Renal cortical epithelial cell (primary cell): ENCODE results near the gene ZNF524. TPM values are rescaled to one million over a fixed set of nuclear protein-coding genes. Genes with fewer than 3 reads are reported as not detected.
"Not testable (repeated sequence)": the region's sequence is repeated elsewhere in the genome, so short reads cannot be mapped to it uniquely, and the experiment has no call there.

Experiments
- DNase-seq: peaks from one replicate; pipeline ENCODE4 v3.0.0-alpha.2; 2011; ENCODE audit warnings: low read depth
- total RNA-seq: library from RNA; depleted of rRNA; stranded (reverse); fragments of >200 nt; gene quantifications from 2 replicates; pipeline ENCODE4 v1.2.3, GENCODE V29; 2014

The ZNF524 gene
- total RNA-seq, 1 donor from 2014 or later = 9.3 TPM

DNA sequence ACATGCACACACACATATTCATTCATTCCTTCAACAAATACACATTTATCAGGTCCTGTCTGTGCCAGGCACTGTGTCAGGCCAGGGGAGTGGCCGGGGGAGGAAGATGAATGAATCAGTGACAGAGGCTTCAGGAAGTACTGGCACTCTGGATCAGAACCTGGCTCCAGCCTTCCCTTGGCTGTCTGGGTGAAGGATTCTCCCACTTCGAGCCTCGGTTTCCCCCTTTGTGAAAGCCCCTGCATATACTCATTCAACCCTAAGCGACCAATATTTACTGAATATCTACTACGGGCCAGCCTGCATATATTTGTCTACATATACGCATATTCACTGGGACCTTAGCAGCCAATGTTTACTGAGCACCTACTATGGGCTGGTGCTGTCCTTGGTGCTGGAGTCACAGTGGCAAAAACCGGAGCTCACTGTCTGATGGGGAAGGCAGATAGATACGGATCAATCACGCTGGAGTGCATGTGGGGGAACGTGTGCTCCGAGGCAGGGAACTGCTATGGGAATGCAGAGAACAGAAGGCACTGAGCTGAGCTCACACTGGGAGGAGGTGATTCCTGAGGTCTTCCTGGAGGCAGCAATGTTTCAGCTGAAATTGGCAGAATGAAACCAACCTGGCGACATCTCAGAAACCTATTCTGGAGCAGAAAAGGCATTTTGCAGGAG, 18.8 kb upstream of the ZNF524 start:
- DNase-seq = no peak

DNA sequence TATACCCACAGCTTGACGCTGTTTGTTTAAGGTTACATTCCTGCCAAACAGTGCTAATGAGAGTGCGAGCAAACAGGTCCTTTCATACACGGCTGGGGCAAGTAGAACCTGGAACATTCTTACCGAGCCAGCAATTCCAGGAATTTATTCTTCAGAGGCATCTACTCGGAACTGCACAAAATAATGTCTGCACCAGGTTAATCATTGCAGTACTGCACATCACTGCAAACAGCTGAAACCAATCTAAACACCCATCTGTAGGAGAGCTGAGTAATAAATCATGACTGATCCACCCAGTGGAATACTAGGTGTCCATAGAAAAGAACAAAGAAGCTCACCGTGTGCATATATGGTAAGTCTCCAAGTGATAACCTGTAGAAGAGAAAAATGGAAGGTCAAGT, 18.3 kb upstream of the ZNF524 start:
- peak; percentile 96 for DNase-seq

DNA sequence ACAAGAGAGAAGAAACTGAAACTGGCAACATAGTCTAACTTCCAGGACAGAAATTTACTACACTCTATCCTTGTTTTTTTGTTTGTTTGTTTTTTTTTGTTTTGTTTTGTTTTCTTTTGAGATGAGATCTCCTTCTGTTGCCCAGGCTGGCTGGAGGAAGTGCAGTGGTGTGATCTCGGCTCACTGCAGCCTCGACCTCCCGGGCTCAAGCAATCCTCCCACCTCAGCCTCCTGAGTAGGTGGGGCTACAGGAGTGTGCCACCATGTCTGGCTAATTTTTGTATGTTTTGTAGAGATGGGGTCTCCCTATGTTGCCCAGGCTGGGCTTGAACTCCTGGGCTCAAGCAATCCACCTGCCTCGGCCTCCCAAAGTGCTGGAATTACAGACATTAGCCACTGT, 17.8 kb upstream of the ZNF524 start:
- DNase-seq = not testable (repeated sequence)

DNA sequence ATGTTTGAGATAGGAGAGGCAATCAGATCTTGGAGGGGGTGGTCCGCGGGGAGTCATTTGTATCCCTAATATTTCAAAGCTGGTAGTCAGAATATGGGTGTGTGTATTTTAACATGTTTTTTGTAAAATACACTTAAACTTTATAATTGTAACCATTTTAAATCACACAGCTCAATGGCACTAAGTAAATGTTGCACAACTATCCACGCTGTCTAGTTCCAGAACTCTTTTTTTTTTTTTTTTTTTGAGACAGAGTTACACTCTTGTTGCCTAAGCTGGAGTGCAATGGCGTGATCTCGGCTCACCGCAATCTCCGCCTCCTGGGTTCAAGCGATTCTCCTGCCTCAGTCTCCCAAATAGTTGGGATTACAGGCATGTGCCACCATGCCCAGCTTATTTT, 16.2 kb upstream of the ZNF524 start:
- not testable (repeated sequence) for DNase-seq

DNA sequence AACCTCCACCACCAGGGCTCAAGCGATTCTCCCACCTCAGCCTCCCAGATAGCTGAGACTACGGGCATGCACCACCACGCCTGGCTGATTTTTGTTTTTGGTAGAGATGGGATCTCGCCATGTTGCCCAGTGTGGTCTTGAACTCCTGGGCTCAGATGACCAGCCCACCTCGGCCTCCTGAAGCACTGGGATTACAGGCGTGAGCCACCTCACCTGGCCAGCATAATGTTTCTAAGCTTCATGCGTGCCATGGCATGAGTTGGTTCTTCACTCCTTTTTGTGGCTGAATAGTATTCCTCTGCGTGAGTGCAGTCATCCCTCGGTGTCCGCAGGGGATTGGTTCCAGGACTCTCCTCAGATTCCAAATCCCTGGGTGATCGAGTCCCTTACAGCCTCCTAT, 15.2 kb upstream of the ZNF524 start:
- no peak for DNase-seq

DNA sequence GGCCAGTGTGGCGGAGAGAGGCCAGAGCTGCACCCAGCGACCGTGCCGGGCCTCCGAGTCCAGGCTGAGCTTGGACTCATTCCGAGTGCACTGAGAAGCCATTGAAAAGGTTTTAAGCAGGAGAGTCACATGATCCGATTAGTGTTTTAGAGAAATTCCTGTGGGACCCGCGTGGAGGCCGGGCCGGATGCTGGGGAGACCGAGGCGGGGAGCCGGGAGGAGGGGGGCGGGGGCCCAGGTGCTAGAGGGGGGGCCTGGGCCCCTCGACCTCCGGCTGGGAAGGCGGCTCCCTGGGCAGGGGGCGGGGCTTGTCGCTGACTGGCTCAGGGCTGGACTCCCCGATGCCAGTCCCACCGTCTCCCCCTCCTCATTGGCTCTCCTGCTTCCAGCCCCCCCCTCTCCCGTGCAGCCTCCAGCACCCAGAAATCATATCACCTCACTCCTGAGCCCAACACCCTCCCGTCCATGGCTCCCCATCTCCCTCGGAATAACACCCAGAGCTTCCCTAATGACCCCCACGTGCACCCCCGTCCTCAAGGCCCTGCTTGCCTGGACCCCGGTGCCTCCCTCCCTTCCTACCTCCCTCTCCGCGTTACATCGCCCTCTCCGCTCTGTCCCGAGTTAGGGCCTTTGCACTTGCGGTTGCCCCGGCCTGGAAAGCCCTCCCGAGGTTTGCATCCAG, 14.3 kb upstream of the ZNF524 start:
- DNase-seq = peak; percentile 74

DNA sequence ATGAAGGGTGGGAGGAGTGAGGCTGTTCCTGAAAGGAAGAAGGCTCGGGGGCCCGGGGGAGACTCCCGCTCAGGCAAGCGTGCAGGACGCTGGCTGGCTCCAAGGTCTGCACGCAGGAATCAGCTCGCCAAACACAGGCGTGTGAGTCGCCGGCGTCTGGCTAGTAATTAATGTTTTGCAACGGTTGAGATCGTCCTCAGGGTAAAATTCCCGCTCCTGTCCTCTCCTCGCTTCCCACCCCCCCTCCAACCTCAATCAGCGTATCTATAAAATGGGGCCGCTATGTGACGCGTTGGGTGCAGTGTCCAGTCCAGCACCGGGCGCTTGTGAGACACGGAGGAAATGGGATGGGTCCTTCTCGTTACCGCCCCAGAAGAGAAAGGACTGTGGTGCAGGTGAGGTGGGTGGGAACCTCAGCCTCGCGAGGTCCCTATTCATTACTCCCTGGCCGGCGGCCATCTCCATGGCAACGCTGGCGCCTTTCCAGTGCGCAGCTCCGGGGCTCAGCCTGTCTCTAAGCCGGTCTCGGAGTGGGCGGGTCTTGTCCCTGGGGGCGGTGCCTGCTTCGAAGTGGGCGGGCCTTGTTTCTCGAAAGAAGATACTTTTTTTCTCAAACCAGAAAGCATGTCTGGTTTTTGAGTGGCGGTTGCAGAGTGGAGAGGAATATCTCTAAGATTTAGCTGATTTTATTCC, 13.0 kb upstream of the ZNF524 start:
- DNase-seq = peak; percentile 93

DNA sequence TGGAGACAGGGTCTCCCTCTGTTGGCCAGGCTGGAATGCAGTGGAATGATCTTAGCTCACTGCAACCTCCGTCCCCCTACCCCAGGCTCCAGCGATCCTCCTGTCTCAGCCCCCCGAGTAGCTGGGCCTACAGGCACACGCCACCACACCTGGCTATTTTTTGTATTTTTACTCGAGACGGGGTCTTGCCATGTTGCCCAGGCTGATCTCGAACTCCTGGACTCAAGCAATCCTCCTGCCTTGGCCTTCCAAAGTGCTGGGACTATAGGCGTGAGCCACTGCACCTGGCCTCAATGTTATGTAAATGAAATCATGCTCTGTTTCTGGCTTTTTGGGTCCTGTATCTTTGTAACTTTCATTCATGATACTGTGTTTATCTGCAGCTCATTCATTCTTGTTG, 11.3 kb upstream of the ZNF524 start:
- no peak for DNase-seq

DNA sequence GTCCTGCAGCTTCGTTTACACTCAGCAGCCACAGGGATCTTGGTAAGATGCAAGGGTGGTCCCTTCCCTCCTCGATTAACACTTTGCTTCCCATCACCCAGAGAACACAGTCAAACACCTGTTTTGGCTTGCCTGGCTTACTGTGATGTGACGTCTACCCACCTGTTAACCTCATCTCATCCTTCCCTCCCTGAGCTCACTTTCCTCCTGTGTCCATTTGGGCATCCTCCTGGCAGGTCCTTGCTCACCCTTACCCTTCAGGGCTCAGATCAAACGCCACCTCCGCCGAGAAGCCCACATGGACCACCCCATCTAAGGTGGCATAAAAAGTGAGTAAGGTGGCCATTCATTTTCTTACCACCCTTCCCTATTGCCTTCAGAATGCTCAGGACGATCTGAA, 10.0 kb upstream of the ZNF524 start:
- no peak for DNase-seq

DNA sequence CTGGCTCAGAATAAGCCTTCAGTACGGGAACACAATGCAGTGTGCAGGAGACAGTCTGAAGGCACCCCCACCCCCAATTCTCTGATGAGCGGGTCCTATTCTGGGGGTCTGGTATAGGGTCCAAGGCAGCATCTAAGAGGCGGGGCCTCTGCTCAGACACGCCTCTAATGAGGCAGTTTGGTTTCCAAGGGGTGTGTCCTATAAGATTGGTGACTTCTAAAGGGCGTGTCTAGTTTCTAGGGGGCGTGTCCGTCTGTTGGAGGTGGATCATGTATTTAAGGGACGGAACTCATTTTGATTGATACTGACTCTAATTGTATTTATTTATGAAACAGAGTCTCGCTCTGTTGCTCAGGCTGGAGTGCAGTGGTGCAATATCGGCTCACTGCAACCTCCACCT, 9.5 kb upstream of the ZNF524 start:
- no peak for DNase-seq

DNA sequence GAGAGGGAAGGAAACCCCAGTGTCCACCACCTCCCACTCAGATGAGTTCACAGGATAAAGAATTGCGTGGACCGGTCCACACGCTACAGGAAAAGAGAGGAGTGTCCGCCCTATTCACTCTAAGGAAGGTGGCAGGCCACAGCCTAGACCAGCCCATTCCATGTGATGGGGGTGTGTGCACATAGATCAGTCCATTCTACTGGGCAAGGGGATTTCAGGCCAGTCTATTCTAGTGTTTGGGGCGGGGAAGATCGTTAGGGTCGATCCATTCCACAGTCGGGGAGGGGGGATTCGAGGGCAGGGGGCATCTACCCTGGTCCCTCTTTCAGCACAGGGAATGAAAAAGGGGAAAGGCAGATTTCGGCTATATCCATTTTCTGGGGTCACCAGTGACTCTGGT, 8.5 kb upstream of the ZNF524 start:
- DNase-seq = no peak

DNA sequence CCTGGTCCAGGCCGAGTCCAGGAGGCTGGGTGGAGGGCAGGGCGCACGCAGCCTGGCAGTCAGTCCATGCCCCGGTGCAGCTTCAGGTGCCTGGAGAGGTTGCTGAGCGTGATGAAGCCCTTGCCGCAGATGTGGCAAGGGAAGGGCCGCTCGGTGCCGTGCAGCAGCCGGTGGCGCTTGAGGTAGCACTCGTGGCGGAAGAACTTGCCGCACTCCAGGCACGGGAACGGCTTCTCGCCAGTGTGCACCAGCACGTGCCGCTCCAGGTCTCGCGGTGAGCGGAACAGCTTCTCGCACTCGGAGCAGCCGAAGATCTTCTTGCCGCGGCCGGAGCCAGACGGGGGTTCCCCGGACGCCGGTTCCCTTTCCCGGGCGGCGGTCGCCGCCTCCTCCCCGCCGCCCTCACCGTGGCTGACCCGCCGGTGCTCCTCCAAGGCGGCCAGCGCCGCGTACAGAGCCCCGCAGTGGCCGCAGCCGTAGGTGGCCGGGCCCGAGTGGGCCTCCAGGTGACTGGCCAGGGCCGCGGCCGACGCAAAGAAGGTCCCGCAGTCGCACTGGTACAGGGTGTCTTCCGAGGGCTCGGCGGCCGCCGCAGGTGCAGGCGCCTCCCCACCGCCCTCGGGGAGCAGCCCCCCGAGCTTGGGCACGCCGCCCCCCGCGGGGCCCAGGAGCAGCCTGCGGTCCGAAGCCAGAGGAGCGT, 7.5 kb upstream of the ZNF524 start:
- DNase-seq = no peak

DNA sequence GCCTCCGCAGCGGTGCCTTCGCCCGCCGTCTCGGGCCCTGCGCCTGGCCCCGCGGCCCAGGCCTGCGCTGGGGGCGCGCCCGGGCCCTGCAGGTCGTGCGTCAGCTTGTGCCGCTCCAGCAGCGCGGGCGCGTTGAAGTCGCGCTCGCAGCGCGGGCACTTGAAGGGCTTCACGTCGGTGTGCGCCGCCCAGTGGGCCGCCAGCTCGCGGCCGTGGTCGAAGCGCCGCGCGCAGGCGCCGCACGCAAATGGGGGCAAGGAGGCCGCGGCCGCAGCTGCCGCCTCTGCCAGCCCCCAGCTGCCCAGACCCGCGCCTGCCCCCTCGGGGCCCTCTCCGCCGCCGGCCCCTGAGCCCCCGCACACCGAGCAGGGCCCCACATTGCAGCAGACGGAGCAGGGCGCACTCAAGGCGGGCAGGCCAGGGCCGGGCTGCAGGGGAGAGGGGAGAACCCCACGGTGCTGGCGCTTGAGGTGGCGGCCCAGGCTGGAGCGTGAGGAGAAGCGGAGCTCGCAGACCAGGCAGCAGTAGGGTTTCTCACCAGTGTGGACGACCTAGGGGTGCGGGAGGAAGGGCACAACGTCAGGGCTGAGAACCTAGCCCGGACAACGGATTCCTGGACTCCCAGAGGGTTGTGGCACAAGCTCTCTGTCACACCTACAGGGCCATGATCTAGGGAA, 6.9 kb upstream of the ZNF524 start:
- no peak for DNase-seq

DNA sequence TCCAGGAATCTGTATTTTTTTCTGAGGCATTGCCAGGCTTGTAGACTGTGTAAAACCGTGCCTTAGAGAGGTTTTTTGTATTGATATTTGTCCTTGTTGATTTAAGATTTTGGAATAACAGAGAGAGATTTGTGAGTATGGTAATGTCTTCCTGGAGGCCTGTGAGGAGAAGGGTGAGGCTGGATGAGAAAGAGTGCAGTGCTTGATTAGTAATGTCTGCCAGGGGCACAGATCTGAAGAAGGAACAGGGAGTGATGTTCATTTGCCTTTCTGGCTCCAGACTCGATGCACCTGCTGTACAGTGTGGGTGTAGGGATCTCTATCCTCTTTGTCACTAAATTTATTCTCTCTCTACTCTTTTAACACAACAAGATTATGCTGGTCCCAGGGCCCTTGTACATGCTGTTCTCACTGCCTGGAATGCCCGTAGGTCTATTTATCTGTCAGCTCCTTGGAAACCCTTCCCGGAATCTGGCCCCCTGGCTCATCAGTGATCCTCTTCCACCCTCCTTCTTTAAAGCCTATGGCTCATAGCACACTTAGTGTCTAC, 5.0 kb upstream of the ZNF524 start:
- DNase-seq = no peak

DNA sequence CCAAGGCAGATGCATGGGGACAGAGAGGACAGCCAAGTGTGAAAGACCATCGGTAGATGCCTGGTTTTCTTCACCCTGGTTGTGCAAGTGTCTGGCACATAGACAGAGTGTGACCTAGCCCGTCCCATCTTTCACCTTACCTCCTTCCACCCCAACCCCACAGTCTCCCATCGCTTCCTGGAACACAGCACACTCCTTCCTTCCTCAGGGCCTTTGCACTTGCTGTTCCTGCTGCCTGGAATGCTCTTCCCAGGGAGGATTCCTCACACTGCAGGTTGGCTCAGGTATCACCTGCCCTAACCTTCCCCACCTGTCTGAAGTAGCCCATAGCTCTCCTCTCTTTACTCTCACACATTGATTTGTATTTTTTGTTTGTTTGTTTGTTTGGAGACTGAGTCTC, 3.8 kb upstream of the ZNF524 start:
- no peak for DNase-seq

DNA sequence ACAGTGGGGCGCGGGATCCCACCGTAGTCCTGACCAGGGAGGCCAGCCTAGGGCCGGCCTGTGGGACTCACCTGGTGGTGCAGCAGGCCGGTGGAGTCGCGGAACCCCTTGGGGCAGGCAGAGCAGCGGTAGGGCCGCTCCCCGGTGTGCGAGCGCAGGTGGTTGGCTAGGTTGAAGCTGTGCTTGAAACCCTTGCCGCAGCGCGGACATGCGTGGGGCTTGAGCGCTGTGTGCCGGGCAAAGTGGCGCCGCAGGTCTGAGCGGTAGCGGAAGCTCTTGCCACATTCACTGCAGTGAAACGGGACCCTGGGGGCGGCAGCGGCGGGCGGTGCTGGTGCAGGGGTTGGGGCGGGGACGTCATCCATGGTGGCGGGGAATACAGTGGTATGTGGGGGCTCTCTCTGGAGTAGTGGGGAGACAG, 2.6 kb upstream of the ZNF524 start:
- DNase-seq = no peak

DNA sequence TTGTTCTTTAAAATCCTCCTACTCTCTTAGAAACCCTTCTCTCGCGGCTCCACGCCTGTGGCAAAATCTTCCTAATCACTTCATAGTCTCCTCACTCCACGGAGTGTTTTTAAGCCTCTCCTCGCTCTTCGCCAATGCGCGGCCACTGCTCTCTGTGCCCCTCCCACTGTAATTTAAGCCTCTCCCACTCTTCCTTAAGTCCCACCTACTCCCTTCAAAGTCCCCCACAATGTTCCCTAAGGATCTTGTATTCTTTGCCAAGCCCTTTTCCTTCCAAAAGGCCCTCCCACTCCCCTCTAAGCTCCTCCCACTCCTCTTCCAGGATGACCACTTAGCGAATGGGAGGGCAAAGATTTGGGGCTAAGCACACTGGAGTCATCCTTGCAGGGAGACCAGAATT, 2.1 kb upstream of the ZNF524 start:
- no peak for DNase-seq

DNA sequence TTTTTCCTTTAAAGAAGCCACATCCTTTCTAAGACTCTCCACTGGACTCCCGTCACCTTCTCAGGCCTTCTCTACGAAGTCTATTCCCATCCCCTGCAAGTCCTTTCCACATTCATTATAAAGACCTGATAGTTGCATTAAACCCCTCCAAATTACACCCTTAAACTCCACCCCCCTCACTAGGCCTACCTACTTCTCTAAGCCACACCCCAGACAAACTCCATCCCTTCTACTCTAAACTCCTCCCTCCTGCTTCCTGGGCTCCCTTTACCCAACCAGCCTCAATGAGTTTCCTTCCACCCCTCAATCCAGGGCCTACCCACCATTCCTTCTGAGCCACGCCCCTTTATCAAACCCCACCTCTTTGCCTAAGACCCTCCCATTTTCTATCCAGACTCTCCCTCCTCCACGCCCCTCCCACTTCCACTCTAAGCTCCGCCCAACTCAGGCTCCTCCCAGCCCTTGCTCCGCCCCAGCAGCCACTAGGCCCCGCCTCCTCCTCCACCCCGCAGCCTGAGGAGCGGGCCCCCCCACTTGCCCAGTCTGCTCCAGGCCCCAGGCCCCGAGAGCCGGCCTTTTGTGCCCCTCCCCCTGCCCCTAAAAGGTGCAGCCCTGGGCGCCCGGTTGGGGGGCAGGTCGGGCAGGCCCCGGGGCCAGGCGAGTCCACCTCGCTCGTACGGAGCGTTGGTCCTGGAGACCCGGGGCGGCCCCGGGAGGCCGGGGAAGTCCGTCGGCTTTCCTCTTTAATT, 1.2 kb upstream of the ZNF524 start:
- DNase-seq = peak; percentile 94

DNA sequence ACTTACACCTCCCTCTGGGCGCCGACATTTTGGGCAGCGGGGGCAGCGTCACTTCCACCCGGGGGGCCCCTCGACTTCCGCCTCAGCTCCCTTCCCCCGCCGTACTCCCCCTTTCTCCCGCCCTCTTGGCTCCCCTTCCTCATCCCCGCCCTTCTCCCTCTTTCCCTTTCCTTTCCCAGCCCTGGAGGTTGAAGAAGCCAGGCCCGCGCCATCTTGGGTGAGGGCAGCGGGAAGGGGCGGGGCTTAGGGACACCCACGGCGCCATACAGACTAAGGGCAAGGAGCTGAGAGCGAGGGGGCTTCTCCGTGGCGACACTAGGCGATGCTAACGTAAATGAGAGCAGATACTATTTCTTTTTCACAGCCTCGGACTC, 633 bp upstream of the ZNF524 start, which contains the start of gene FIZ1:
FIZ1 (minus strand) TSS at position 50 of the 374 bp plus-strand sequence. CDS start 1,652 bp downstream, outside the sequence.
- peak; percentile 93 for DNase-seq

DNA sequence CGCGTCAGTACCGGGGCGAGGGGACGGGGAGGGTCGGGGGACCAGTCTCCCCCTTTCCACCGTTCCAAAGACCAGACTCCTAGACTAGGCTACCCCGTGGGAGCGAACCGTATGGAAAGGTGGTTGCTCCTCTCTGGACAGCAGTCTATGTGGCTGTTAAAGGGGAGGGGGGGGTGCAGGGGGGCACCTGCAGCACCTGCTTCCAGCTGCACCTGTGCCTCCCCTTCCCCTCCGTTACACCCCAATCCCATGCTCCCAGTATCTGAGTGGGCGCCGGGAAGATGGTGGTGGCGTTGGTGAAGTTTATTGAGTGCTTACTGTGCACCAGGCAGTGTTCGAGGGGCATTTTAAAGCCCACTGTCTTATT, 557 bp downstream of the ZNF524 start:
- DNase-seq = no peak

DNA sequence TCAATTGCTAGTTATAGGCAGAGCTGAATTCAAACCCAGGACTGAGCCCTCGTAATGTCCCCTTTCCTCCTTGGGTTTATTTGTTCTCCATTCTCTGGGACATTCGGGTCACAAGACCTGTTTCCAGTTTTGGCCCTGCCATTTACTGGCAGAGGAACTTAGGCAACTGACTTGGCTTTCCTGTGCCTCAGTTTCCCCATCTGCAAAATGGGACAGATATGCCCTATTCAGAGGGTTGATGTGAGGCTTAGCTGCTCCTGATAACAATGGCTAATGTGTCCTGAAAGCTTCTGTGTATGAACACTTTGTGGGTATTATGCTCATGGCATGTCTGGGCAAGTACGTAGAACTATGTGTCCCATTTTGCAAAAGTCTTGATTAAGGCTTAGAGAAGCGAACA, 996 bp downstream of the ZNF524 start:
- no peak for DNase-seq
